Effector CD8-positive, alpha-beta T cell (primary cell): Measurements from ENCODE around the gene ACLY.
"Not testable (repeated sequence)": the region's sequence is repeated elsewhere in the genome, so short reads cannot be mapped to it uniquely, and the experiment has no call there.

Experiments
- DNase-seq: peaks from one replicate; lab custom pipeline; 2025; lab: John Stamatoyannopoulos, UW

Gene ACLY

GRCh38 chr17:41939693-41940090 is 20.9 kb upstream of the ACLY start:
- DNase-seq, result no peak

GRCh38 chr17:41939044-41939692 is 20.4 kb upstream of the ACLY start:
- no peak for DNase-seq

GRCh38 chr17:41937970-41938954 is 19.5 kb upstream of the ACLY start:
- DNase-seq, result no peak

- DNase-seq, result no peak
Measured at GRCh38 chr17:41935641-41936040, 16.9 kb upstream of the ACLY start.

- DNase-seq, result no peak
Measured at GRCh38 chr17:41932816-41933389, 14.2 kb upstream of the ACLY start.

GRCh38 chr17:41931715-41932114 is 13.0 kb upstream of the ACLY start:
- DNase-seq, result not testable (repeated sequence)

- not testable (repeated sequence) for DNase-seq
Measured at GRCh38 chr17:41930833-41931156, 12.0 kb upstream of the ACLY start.

- peak; percentile 91 for DNase-seq
Measured at GRCh38 chr17:41930009-41930832, 11.5 kb upstream of the ACLY start, which contains the start of gene ODAD4. Gene ODAD4 (plus strand): TSS chr17:41930617. CDS start chr17:41930724, 107 bp downstream.

- DNase-seq, result no peak
Measured at GRCh38 chr17:41928693-41929251, 10.0 kb upstream of the ACLY start.

- DNase-seq, result no peak
Measured at GRCh38 chr17:41925991-41926590, 7.3 kb upstream of the ACLY start.

GRCh38 chr17:41920580-41920955 is 1.8 kb upstream of the ACLY start:
- DNase-seq, result no peak

GRCh38 chr17:41919840-41920579 is 1.3 kb upstream of the ACLY start:
- no peak for DNase-seq

- DNase-seq, result peak; percentile 18
Measured at GRCh38 chr17:41919165-41919817, 540 bp upstream of the ACLY start.

- DNase-seq, result peak; percentile 25
Measured at GRCh38 chr17:41917679-41918313, 955 bp downstream of the ACLY start.

- DNase-seq, result no peak
Measured at GRCh38 chr17:41917192-41917591, 1.6 kb downstream of the ACLY start.

GRCh38 chr17:41915566-41915965 is 3.2 kb downstream of the ACLY start:
- no peak for DNase-seq

GRCh38 chr17:41915020-41915419 is 3.7 kb downstream of the ACLY start:
- no peak for DNase-seq

GRCh38 chr17:41914358-41914766 is 4.4 kb downstream of the ACLY start:
- DNase-seq, result no peak

- no peak for DNase-seq
Measured at GRCh38 chr17:41913798-41914197, 5.0 kb downstream of the ACLY start.
